GM18517 (cell line): Measurements from ENCODE around the gene GINS1.

ENCODE experiments used
- ATAC-seq: cut with Tn5 transposase; IDR thresholded peaks from one replicate; pipeline ENCODE4 v1.9.1; 2021; ENCODE audit warnings: mild to moderate bottlenecking, moderate library complexity; ENCODE audit not compliant: unreplicated experiment

GINS1 gene

GRCh38 chr20:25476106-25477013 lies 68.9 kb downstream of the GINS1 start:
- ATAC-seq = no peak

GRCh38 chr20:25477014-25477882 lies 69.8 kb downstream of the GINS1 start:
- ATAC-seq = no peak

GRCh38 chr20:25478889-25479568 lies 71.6 kb downstream of the GINS1 start:
- ATAC-seq = no peak

GRCh38 chr20:25479638-25480037 lies 72.2 kb downstream of the GINS1 start:
- no peak for ATAC-seq

- ATAC-seq = no peak
Measured at GRCh38 chr20:25480156-25480555, 72.7 kb downstream of the GINS1 start.

- no peak for ATAC-seq
Measured at GRCh38 chr20:25480797-25481196, 73.3 kb downstream of the GINS1 start.

- no peak for ATAC-seq
Measured at GRCh38 chr20:25481235-25481917, 73.9 kb downstream of the GINS1 start.

- ATAC-seq = no peak
Measured at GRCh38 chr20:25481918-25482253, 74.4 kb downstream of the GINS1 start.

- ATAC-seq = no peak
Measured at GRCh38 chr20:25483431-25484132, 76.1 kb downstream of the GINS1 start.

- ATAC-seq = no peak
Measured at GRCh38 chr20:25484224-25484846, 76.9 kb downstream of the GINS1 start.

GRCh38 chr20:25484911-25485511 lies 77.5 kb downstream of the GINS1 start:
- no peak for ATAC-seq

- ATAC-seq = no peak
Measured at GRCh38 chr20:25485872-25486271, 78.4 kb downstream of the GINS1 start.

GRCh38 chr20:25486377-25486776 lies 78.9 kb downstream of the GINS1 start:
- no peak for ATAC-seq

- ATAC-seq = no peak
Measured at GRCh38 chr20:25487306-25487705, 79.8 kb downstream of the GINS1 start.

- no peak for ATAC-seq
Measured at GRCh38 chr20:25487975-25488374, 80.5 kb downstream of the GINS1 start.

- ATAC-seq = no peak
Measured at GRCh38 chr20:25489221-25489871, 81.9 kb downstream of the GINS1 start.

- ATAC-seq = no peak
Measured at GRCh38 chr20:25490656-25491445, 83.4 kb downstream of the GINS1 start.

- ATAC-seq = no peak
Measured at GRCh38 chr20:25491446-25492038, 84.1 kb downstream of the GINS1 start.
